Measurements from ENCODE around the gene KCNJ1.
A peak's percentile ranks its signal among the peaks of the same experiment; 100 is the strongest.

The KCNJ1 gene

DNA sequence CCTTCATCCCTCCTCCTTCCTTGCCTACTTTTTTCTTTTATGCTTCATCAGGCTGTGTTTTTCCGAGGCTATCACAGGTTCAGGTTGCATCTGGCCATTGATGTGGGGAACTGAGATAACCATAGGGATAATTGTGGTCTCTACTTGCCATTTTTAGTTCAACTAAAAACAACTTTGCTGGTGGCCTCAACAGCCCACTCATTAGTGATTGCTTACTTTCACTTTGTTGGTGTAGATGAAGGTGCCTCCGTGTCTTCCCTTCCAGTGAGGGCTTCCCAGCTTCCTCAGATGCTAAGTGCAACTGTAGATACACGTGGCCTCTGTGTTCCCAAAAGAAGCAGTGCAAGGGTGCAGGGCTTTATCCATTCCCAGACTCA is 35.0 kb downstream of the KCNJ1 start:
- H3K4me3 ChIP-seq (ENCODE audit: low read depth, low read length): no peak overlapping the region
- DNase-seq (ENCODE audit: low read depth): no peak
- TF ChIP-seq POLR2A (IDR thresholded peaks at IDR 0.05; ENCODE audit: extremely low read depth, insufficient read length) (no peak), MYC (IDR thresholded peaks at IDR 0.05; ENCODE audit: low read depth, low read length) (no peak)
- TF ChIP-seq, protein P1, sequence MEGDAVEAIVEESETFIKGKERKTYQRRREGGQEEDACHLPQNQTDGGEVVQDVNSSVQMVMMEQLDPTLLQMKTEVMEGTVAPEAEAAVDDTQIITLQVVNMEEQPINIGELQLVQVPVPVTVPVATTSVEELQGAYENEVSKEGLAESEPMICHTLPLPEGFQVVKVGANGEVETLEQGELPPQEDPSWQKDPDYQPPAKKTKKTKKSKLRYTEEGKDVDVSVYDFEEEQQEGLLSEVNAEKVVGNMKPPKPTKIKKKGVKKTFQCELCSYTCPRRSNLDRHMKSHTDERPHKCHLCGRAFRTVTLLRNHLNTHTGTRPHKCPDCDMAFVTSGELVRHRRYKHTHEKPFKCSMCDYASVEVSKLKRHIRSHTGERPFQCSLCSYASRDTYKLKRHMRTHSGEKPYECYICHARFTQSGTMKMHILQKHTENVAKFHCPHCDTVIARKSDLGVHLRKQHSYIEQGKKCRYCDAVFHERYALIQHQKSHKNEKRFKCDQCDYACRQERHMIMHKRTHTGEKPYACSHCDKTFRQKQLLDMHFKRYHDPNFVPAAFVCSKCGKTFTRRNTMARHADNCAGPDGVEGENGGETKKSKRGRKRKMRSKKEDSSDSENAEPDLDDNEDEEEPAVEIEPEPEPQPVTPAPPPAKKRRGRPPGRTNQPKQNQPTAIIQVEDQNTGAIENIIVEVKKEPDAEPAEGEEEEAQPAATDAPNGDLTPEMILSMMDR (IDR thresholded peaks at IDR 0.05; ENCODE audit: low read depth, low read length): no peak
- TF ChIP-seq, protein P2, sequence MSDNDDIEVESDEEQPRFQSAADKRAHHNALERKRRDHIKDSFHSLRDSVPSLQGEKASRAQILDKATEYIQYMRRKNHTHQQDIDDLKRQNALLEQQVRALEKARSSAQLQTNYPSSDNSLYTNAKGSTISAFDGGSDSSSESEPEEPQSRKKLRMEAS (IDR thresholded peaks at IDR 0.05; ENCODE audit: low read depth, low read length): no peak

DNA sequence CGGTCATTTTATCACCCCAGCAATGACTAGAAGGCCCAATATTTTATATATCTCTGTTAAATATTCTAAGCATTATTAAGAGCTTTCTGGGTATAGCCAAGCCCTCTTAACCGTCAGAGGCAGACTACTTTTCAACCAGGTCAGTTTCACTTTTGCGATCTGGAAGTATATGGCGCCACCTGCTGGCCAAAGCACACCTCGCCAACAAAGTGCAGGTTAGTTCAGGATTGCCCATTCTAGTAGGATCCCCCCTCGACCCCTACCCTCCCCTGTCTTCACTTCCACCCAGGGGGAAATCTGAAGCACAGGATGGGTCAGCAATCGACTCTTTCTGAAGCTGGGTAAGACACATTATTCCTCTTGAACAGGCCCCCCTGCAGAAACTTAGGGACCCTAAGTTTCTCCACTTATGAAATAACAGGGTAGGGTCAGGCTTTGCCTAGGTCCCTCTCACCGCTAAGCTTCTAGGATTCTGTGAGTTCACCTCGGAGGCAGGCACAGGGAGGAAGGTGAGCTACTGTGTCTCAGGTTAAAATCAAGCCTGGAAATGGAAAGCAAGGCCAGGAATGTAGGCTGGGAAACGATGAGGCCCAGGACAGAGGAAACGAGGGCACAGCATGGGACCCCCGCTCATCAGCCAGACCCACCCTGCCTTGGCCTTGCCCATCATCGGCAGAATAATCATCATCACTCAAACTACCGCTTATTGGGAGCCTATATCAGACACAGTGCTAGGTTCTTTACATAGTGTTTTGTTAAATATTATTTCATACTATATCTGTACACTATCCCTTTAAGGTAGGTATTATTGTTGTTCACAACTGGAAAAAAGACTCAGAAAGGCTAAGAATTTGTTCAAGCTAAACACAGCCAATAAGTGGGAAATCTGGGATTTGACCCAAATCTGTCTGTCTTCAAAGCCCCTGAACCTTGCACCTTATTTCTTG is 35.6 kb downstream of the KCNJ1 start:
- DNase-seq (ENCODE audit: low read depth): peak; percentile 88
- H3K4me3 ChIP-seq (ENCODE audit: low read depth, low read length): peak overlapping the region; percentile 42
- TF ChIP-seq, protein P1 (IDR thresholded peaks at IDR 0.05; ENCODE audit: low read depth, low read length): peak; percentile 87
- TF ChIP-seq MYC (IDR thresholded peaks at IDR 0.05; ENCODE audit: low read depth, low read length): no peak
- no peak for TF ChIP-seq POLR2A (IDR thresholded peaks at IDR 0.05; ENCODE audit: extremely low read depth, insufficient read length)

DNA sequence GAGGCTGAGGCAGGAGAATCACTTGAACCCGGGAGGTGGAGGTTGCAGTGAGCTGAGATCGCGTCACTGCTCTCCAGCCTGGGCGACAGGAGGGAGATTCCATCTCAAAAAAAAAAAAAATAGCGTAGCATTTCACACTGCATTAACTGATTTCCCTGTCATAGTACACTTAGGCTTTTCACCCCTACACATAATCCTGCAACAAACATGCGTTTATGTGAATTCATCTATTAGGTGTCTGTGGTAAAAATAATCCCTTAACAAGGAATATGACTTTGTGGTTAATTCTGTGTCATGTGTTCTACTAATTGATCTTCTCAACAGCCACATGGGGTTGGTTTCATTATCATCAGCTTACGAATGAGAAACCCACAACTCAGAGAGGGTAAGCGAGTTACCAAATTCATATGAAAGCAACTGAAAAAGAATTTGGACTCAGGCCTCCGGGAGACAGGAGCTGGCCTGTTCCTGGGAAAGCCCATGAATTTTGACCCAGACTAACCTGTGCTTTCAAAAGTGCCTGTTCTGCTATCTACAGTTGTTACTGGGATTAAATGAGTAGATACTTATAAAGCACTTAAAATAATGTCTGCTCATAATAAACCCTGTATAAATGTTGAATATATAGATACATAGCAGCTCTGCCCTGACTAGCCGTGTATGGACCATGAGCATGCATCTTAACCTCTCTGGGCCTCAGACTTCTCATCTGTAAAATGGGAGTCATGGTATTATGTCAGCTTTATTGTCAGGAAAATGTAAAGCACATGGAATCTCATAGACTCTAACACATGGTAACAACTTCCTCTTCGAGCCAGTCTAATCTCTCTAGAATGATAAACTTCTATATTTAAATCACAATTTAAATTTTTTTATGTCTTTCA is 36.6 kb downstream of the KCNJ1 start:
- TF ChIP-seq MYC (IDR thresholded peaks at IDR 0.05; ENCODE audit: low read depth, low read length) (peak; percentile 85), POLR2A (IDR thresholded peaks at IDR 0.05; ENCODE audit: extremely low read depth, insufficient read length) (no peak)
- TF ChIP-seq, protein P1 (IDR thresholded peaks at IDR 0.05; ENCODE audit: low read depth, low read length): no peak
- TF ChIP-seq, protein P2 (IDR thresholded peaks at IDR 0.05; ENCODE audit: low read depth, low read length): peak; percentile 93
- H3K4me3 ChIP-seq (ENCODE audit: low read depth, low read length): peak overlapping the region; percentile 42

DNA sequence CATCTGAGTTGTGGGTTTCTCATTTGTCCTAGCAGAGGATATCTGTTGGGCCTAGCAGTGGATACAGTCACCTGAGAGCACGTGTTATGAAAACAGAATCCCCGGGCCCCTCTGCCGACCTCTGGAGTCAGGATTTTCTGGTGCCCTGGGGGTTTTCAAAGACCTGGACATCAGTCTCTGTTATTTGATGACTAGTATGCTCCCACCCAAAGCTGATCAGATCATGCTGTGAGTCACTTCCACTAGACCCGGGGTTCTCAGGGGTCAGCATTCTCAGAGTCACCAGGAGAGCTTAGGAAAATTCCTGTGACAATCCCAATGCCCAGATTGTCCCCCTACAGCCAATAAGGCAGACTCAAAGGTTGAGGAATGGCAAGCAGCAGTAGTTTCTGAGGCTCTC is 38.7 kb downstream of the KCNJ1 start:
- TF ChIP-seq MYC (IDR thresholded peaks at IDR 0.05; ENCODE audit: low read depth, low read length): no peak
- TF ChIP-seq POLR2A (IDR thresholded peaks at IDR 0.05; ENCODE audit: extremely low read depth, insufficient read length): no peak
- TF ChIP-seq, protein P1 (IDR thresholded peaks at IDR 0.05; ENCODE audit: low read depth, low read length): no peak
- no peak overlapping the region for H3K4me3 ChIP-seq (ENCODE audit: low read depth, low read length)
- no peak for DNase-seq (ENCODE audit: low read depth)

More for the DNA sequence above, 36.6 kb downstream of the KCNJ1 start:
- no peak for DNase-seq (ENCODE audit: low read depth)

DNA sequence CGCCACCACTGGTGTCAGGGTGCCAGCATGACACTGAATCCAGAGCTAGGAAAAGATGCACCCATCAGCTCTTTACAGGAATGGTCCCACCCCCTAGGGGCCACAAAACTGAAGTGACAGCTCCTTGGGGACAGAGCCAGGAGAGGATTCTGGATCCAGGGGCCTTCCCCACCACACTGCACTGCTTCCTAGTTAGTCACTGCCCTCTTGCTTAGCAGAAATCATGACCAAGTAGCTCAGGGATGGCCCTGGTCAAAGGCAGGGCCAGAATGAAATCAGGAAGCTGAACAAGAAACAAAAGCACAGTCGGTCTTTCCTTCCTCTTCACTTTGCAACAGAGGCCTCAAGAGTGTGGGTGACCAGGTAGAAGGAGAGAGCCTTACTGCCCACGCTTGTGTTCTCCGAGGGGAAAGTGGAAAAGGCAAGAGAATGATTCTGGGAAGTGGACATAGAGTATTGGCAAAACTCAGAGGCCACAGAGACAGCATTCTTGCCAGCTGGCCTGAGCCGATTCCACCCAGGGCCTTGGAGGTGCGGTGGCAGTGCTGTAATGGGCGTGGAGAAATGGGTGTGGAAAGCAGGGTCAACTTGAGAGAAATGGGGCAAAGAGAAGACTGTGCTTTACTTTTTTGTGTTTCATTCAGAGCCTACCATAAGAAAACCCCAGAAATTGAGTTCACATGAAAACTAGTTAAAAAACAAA is 39.8 kb downstream of the KCNJ1 start:
- no peak overlapping the region for H3K4me3 ChIP-seq (ENCODE audit: low read depth, low read length)
- TF ChIP-seq, protein P1 (IDR thresholded peaks at IDR 0.05; ENCODE audit: low read depth, low read length): no peak
- DNase-seq (ENCODE audit: low read depth): no peak
